T-cell (primary cell): ENCODE measurements around the gene ERN1. TPM values are rescaled to one million over a fixed set of nuclear protein-coding genes. Genes with fewer than 3 reads are reported as not detected.

Experiments used
- ATAC-seq, 4 experiments: fragments of 200-7000 bp in 3 of 4; fragments of 150-1000 bp in 1 of 4; cut with Tn5 transposase; replicated peaks in 1 of 4; 1 replicate in 3 of 4; 2 replicates in 1 of 4; pipeline ENCODE4 v1.10.0; 2021; ENCODE audit warnings: moderate library complexity in 3 of 4, mild to moderate bottlenecking in 2 of 4, moderate number of reproducible peaks in 1 of 4
- CTCF ChIA-PET, 2 donors: fragments of 300-600 bp; sonication (Branson Sonifier 250); formaldehyde crosslinking; loops; one replicate each; lab custom pipeline; 2022; ENCODE audit warnings: antibody characterized with exemption in 2 of 2; lab: Charles Lee
- POLR2A ChIA-PET, 2 donors: fragments of 300-600 bp; sonication (Branson Sonifier 250); formaldehyde crosslinking; loops; one replicate each; lab custom pipeline; 2022; ENCODE audit warnings: antibody characterized with exemption in 2 of 2; lab: Charles Lee
- DNase-seq, 35 experiments: peaks; one replicate each; pipeline versions ENCODE4 v3.0.0 to v3.0.0-alpha.2; 2013 to 2023
- H3K27ac ChIP-seq: one replicate; pipeline ENCODE4 v1.5.1; 2013; ENCODE audit warnings: low read length
- H3K27me3 ChIP-seq, 2 experiments: replicated peaks in 1 of 2; 1 replicate in 1 of 2; 2 replicates in 1 of 2; pipeline versions ENCODE4 v1.6.1 to v1.7.0; 2013; ENCODE audit warnings: low read length in 1 of 2, mixed read lengths in 1 of 2; ENCODE audit not compliant: control insufficient read depth in 2 of 2, insufficient read depth in 2 of 2; ENCODE audit errors: extremely low read depth in 1 of 2
- H3K36me3 ChIP-seq, 2 donors: 1 replicate in 1 of 2; 2 replicates in 1 of 2; pipeline versions ENCODE4 v1.6.1 to v1.7.0; 2013; ENCODE audit warnings: low read length in 1 of 2; ENCODE audit not compliant: control insufficient read depth in 2 of 2, insufficient read depth in 1 of 2; ENCODE audit errors: extremely low read depth in 1 of 2
- H3K4me1 ChIP-seq, 2 experiments: 1 replicate in 1 of 2; 2 replicates in 1 of 2; pipeline versions ENCODE4 v1.6.1 to v1.7.0; 2013; ENCODE audit warnings: low read length in 2 of 2, mixed read lengths in 1 of 2; ENCODE audit not compliant: insufficient read depth in 2 of 2, control insufficient read depth in 1 of 2; ENCODE audit errors: extremely low read depth in 1 of 2
- H3K4me3 ChIP-seq, 2 donors: 1 replicate in 1 of 2; 2 replicates in 1 of 2; pipeline versions ENCODE4 v1.5.1 to v1.7.0; 2013; ENCODE audit warnings: mild to moderate bottlenecking in 2 of 2, low read length in 1 of 2, moderate library complexity in 1 of 2; ENCODE audit not compliant: control insufficient read depth in 1 of 2; ENCODE audit errors: extremely low read depth in 1 of 2
- H3K9me3 ChIP-seq: 2 replicates; pipeline ENCODE4 v1.7.0; 2013
- H3K27ac Mint-ChIP-seq, 2 donors: one replicate each; pipeline ENCODE4 v1.8.0; 2020 to 2021; ENCODE audit warnings: mild to moderate bottlenecking in 2 of 2, mixed read lengths in 2 of 2
- H3K27me3 Mint-ChIP-seq, 2 donors: one replicate each; pipeline ENCODE4 v1.8.0; 2021 to 2022; ENCODE audit warnings: mixed read lengths in 2 of 2
- H3K36me3 Mint-ChIP-seq: one replicate; pipeline ENCODE4 v1.8.0; 2021; ENCODE audit warnings: mixed read lengths
- H3K4me1 Mint-ChIP-seq, 3 donors: one replicate each; pipeline ENCODE4 v1.8.0; 2020 to 2022; ENCODE audit warnings: mixed read lengths in 3 of 3, mild to moderate bottlenecking in 1 of 3
- H3K4me3 Mint-ChIP-seq, 3 donors: one replicate each; pipeline ENCODE4 v1.8.0; 2020 to 2022; ENCODE audit warnings: mild to moderate bottlenecking in 3 of 3, mixed read lengths in 3 of 3, moderate library complexity in 3 of 3
- H3K9me3 Mint-ChIP-seq, 3 donors: one replicate each; pipeline ENCODE4 v1.8.0; 2020 to 2022; ENCODE audit warnings: mixed read lengths in 3 of 3
- WGBS: methylation state at CpG from one replicate; pipeline ENCODE4 v1.1.5; 2013; ENCODE audit warnings: missing lambda C conversion rate; ENCODE audit not compliant: insufficient coverage; 5-methylcytosine and 5-hydroxymethylcytosine counted together
- total RNA-seq, 35 experiments: library from RNA in 6 of 35; stranded (reverse) in 6 of 35; fragments of 120-200 nt in 1 of 35; gene quantifications; one replicate each; pipeline versions ENCODE4 v1.2.1 to v1.2.4 and lab custom pipeline; 2013 to 2026

Gene ERN1
- total RNA-seq, 5 donors from 2014 or later (not counting 1 experiment from before 2014, with no cell fraction given), result 71.2 to 146 (median 112) TPM

DNA sequence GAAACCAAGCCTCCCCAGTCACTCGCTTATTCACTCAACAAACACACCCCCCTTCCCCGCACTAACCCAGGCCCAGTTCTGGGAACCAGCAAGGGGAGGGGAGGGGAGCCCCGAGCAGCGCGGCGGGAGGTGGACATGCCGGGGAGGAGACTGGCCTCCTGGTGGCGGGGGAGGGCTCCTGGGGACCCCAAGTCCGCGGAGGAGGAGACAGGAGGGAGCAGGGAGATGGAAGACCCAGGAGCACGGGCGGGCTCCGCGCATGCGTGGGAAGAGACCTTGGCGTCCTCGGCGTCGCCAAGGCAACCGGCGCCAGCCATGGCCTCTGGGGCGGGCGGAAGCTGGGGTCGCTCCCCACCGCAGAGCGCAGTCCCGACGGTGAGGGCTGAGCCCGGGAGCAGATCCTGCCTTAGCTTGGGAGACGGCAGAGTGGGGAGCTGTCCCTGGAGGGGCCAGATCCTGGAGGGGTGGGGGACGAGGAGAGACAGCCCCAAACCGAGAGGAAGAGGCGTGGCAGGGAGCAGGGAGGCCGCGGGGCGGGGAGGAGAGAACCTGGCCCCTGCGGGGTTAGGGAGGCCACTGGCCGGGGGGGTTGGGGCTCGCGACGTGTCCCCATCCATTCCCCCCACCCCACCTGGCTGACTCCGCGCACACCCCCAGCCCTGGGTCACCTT lies 131.8 kb downstream of the ERN1 start, which contains the start of gene PRR29:
Gene PRR29 (plus strand): TSS at position 302 of the 671 bp plus-strand sequence. CDS start 14 bp downstream, at position 316.
- Mint-ChIP-seq H3K27me3 (no peaks in the 10 kb centered on the region), H3K27ac (peak within 1 kb of the TSS; percentile 48 to 57), H3K36me3 (no peaks in the 10 kb centered on the region), H3K4me3 (peak within 1 kb of the TSS; percentile 83 to 87 (median 86)), H3K4me1 (peaks cover 29 to 52% (median 41%) of the 10 kb centered on the region in 3 donors), H3K9me3 (no peaks in the 10 kb centered on the region)
- Histone ChIP-seq H3K27ac (no peak within 1 kb of the TSS), H3K4me3 (peak within 1 kb of the TSS; percentile 69 to 82), H3K9me3 (no peaks in the 10 kb centered on the region), H3K36me3 (peaks cover 3 to 12% of the 10 kb centered on the region in 2 donors), H3K4me1 (peaks cover 4 to 45% of the 10 kb centered on the region in 2 experiments), H3K27me3 (peaks cover 0 to 4% of the 10 kb centered on the region in 2 experiments)
- DNase-seq, result peak; percentile 48 to 86 (median 67)
- POLR2A ChIA-PET, result no interaction called here
- CTCF ChIA-PET, result interaction anchor here in 1 of 2 donors (0.6 to 2.0 kb wide), 4 partner anchors 20 to 308 kb away, joined by 4 to 8 read pairs (median 6); partner anchors contain the start of gene ICAM2
- WGBS, result under 1% methylated on average over 30 of the region's 43 CpGs
- ATAC-seq, result peak; percentile 75 to 85 (median 80)

DNA sequence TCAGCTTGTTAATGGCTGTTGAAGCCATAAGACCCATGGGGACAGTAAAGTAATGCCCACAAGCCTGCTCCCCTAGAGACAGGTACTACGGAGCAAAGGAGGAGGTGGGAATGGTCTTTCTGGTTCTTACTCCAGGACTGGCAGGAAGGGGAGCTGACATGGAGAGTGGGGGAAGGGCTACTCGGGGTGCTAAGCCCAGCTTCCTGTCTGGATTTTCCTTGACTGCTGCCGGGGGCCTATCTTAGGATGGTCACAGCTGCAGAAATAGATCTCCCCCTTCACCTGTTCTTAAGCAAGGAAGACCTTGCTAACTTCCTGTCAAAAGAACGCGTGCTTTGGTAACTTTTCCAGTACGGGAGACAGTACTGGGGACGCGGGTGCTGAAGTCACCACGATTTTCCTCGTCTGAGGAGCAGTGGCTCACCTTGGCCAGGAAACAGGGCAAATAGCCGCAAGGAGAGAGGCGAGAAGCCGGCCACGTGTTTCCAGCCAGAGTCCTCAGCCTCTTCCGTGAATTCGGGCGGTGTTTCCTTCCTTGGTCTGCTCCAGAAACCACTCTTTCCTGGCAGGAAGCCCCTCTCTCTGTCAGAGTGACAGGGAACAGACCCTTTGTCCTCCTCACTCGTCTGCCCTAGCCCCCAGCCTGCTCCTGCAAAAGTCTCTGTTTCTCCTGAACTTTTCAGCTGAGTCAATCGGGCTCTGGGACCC lies 132.4 kb downstream of the ERN1 start:
- Histone ChIP-seq H3K27ac (no peak overlapping the region), H3K4me3 (peak overlapping the region; percentile 69 to 82), H3K9me3 (no peaks in the 10 kb centered on the region), H3K36me3 (peaks cover 2 to 5% of the 10 kb centered on the region in 2 donors), H3K27me3 (peaks cover 0 to 4% of the 10 kb centered on the region in 2 experiments), H3K4me1 (peaks cover 4 to 51% of the 10 kb centered on the region in 2 experiments)
- DNase-seq (peak in 2 of 35 experiments; percentile 12 to 22), ATAC-seq (no peak)
- ChIA-PET POLR2A (no interaction called here), CTCF (interaction anchor here (0.6 to 2.0 kb wide), 4 partner anchors 10 to 28 kb away, joined by 4 to 7 read pairs (median 6); partner anchors contain the start of gene ICAM2 (in 1 of the 2))
- Mint-ChIP-seq H3K4me1 (peaks cover 32 to 56% (median 47%) of the 10 kb centered on the region in 3 donors), H3K36me3 (no peaks in the 10 kb centered on the region), H3K4me3 (peak overlapping the region; percentile 83 to 87 (median 86)), H3K27ac (peak overlapping the region; percentile 48 to 57), H3K9me3 (no peaks in the 10 kb centered on the region), H3K27me3 (no peaks in the 10 kb centered on the region)
- 27% methylated on average over 18 of the region's 19 CpGs for WGBS

DNA sequence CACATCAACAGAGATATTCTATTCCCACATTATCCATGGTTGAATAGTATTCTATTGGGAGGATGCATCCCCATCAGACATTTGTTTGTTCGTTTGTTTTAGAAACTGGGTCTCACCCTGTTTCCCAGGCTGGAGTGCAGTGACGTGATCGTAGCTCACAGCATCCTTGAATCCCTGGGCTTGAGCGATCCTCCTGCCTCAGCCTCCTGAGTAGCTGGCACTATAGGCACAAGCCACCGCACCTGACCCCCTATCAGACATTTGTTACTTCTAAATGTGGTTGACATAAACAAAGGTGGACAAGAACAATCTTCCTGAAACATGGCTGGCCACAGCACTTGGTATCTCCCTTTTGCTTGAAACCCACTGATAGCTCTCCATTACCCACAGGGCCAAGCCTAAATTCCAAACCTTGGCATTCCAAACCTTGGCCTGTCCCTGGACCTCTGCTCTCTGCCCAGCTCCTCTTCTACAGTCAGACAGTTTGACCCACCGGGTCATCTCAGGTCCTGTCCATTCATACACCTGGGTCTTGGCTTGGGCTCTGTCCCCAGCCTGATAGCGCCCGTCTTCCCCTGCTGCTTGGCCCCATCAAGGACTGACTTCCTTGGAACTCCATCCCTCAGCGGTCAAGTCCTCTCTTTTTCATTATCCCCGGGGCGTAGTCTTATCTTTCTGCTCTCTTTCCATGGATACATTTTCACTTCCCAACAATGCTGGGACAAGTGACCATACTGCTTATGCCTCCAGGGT lies 133.3 kb downstream of the ERN1 start:
- 97% methylated on average over 9 of the region's 11 CpGs for WGBS
- DNase-seq (peak in 1 of 35 experiments; percentile 6), ATAC-seq (no peak)
- no peaks in the 10 kb centered on the region for H3K36me3 Mint-ChIP-seq
- ChIA-PET POLR2A (no interaction called here), CTCF (interaction anchor here (0.6 to 2.0 kb wide), 4 partner anchors 9 to 77 kb away, joined by 5 to 7 read pairs (median 6); partner anchors contain the start of gene ICAM2 (in 1 of the 2))
- peak overlapping the region in 2 of 3 donors; percentile 61 to 87 for H3K4me3 Mint-ChIP-seq
- peak overlapping the region in 1 of 2 donors; percentile 28 for H3K27ac Mint-ChIP-seq
- peaks cover 0 to 4% of the 10 kb centered on the region in 2 experiments for H3K27me3 ChIP-seq
- peaks cover 36 to 65% (median 49%) of the 10 kb centered on the region in 3 donors for H3K4me1 Mint-ChIP-seq
- H3K4me3 ChIP-seq, result no peak overlapping the region
- H3K27me3 Mint-ChIP-seq, result no peaks in the 10 kb centered on the region
- H3K36me3 ChIP-seq, result no peaks in the 10 kb centered on the region
- peaks cover 4 to 60% of the 10 kb centered on the region in 2 experiments for H3K4me1 ChIP-seq
- H3K9me3 ChIP-seq, result no peaks in the 10 kb centered on the region
- H3K27ac ChIP-seq, result no peak overlapping the region
- H3K9me3 Mint-ChIP-seq, result no peaks in the 10 kb centered on the region

DNA sequence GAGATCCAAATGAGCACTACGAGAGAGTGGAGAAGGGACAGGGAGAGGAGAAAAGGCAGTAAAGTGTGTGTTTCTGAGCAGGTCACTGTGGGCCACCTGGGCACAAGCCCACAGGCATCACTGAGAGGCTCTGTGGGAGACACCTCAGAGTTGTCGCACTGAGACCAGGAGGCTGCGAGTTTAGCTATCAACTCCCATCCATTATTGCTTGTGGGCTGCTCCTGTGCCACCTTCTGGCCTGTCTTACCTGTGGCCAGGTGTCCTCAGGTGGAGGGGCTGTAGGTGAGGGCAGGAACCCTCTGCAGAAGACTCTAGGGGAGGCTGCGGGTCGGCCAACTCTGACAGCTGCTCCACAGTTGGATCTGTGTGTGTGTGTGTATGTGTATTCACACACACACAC lies 134.3 kb downstream of the ERN1 start:
- Mint-ChIP-seq H3K4me1 (peaks cover 41 to 71% (median 55%) of the 10 kb centered on the region in 3 donors), H3K27ac (peak overlapping the region in 1 of 2 donors; percentile 40), H3K4me3 (no peak overlapping the region), H3K27me3 (no peaks in the 10 kb centered on the region), H3K36me3 (no peaks in the 10 kb centered on the region), H3K9me3 (no peaks in the 10 kb centered on the region)
- H3K27ac ChIP-seq, result no peak overlapping the region
- no peaks in the 10 kb centered on the region for H3K36me3 ChIP-seq
- H3K4me1 ChIP-seq, result peaks cover 5 to 70% of the 10 kb centered on the region in 2 experiments
- no peaks in the 10 kb centered on the region for H3K9me3 ChIP-seq
- DNase-seq, result no peak
- ChIA-PET POLR2A (no interaction called here), CTCF (interaction anchor here in 1 of 2 donors (1.0 kb wide), 1 partner anchor 21 kb away, joined by 3 read pairs; no protein-coding TSS in a partner anchor)
- ATAC-seq, result no peak
- 90% methylated on average over 1 of the region's 5 CpGs for WGBS
- H3K4me3 ChIP-seq, result no peak overlapping the region
- H3K27me3 ChIP-seq, result peaks cover 0 to 6% of the 10 kb centered on the region in 2 experiments

DNA sequence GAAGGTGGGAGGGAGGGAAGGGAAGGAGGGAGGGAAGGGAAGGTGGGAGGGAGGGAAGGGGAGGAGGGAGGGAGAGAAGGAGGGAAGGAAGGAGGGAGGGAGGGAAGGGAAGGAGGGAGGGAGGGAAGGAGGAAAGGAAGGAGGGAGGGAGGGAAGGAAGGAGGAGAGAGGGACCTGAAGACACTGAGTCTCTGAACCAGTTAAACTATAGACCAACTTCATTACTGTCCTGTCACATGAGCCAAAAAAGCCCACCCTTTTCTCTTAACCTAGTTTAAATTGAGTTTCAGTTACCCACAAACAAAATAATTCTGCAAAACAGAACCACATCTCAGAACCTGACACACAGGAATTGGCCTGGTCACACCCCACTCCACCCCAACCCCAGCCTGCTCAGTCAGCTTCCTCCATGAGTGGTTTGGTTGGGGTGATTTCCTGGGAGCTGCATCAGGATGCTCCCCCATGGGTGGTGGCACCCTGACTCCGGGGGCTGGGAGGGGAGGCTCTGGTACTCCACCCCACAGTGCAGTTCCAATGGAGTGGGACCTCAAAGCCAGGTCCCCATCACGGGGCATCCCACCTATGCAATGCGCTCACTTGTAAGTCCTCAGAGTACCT lies 136.5 kb downstream of the ERN1 start:
- CTCF ChIA-PET, result interaction anchor here (0.6 to 2.2 kb wide), 13 partner anchors 13 to 140 kb away, joined by 3 to 13 read pairs (median 3); partner anchors contain the start of genes CD79B (in 1 of the 2) and ICAM2 (in 1 of the 2)
- DNase-seq, result peak in 24 of 35 experiments; percentile 15 to 58 (median 28)
- peak overlapping the region; percentile 37 for H3K27ac ChIP-seq
- H3K9me3 ChIP-seq, result no peaks in the 10 kb centered on the region
- H3K4me1 Mint-ChIP-seq, result peaks cover 36 to 66% (median 47%) of the 10 kb centered on the region in 3 donors
- H3K36me3 Mint-ChIP-seq, result no peaks in the 10 kb centered on the region
- peaks cover 0 to 11% of the 10 kb centered on the region in 2 experiments for H3K27me3 ChIP-seq
- H3K9me3 Mint-ChIP-seq, result no peaks in the 10 kb centered on the region
- H3K27ac Mint-ChIP-seq, result peak overlapping the region; percentile 71 to 73
- H3K4me3 Mint-ChIP-seq, result peak overlapping the region in 2 of 3 donors; percentile 13
- POLR2A ChIA-PET, result interaction anchor here in 1 of 2 donors (0.6 to 0.7 kb wide), 2 partner anchors 25 to 152 kb away, joined by 4 to 14 read pairs; no protein-coding TSS in a partner anchor
- peaks cover 6 to 63% of the 10 kb centered on the region in 2 experiments for H3K4me1 ChIP-seq
- no peaks in the 10 kb centered on the region for H3K27me3 Mint-ChIP-seq
- no peaks in the 10 kb centered on the region for H3K36me3 ChIP-seq
- no peak overlapping the region for H3K4me3 ChIP-seq
- ATAC-seq, result peak; percentile 27 to 52 (median 38)
- WGBS, result 56% methylated on average over 3 of the region's 3 CpGs
